Measurements from ENCODE around the gene IL26.

IL26 gene

DNA sequence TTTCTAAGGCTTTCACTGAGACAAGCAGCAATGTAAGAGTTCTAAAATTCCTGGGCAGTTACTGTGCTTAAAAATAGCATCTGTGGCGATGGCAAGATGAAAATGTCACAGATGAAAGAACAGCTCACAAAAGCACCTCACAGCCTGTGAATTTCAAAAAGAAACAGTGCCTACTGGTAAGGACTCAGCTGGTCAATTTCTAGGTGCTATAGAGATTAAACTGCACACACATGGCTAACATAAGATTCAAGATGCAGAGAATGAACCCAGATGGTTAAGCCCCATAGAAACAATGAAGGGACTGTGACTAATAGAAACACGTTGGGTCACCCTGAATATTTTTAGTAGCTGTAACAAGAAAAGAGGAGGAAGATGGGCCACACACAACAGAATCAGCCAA lies 12.0 kb upstream of the IL26 start:
- no peak for TF ChIP-seq POLR2A (IDR thresholded peaks at IDR 0.05; ENCODE audit: extremely low read depth, insufficient read length)
- TF ChIP-seq MYC (IDR thresholded peaks at IDR 0.05; ENCODE audit: low read depth, low read length): no peak
- TF ChIP-seq, protein P1, sequence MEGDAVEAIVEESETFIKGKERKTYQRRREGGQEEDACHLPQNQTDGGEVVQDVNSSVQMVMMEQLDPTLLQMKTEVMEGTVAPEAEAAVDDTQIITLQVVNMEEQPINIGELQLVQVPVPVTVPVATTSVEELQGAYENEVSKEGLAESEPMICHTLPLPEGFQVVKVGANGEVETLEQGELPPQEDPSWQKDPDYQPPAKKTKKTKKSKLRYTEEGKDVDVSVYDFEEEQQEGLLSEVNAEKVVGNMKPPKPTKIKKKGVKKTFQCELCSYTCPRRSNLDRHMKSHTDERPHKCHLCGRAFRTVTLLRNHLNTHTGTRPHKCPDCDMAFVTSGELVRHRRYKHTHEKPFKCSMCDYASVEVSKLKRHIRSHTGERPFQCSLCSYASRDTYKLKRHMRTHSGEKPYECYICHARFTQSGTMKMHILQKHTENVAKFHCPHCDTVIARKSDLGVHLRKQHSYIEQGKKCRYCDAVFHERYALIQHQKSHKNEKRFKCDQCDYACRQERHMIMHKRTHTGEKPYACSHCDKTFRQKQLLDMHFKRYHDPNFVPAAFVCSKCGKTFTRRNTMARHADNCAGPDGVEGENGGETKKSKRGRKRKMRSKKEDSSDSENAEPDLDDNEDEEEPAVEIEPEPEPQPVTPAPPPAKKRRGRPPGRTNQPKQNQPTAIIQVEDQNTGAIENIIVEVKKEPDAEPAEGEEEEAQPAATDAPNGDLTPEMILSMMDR (IDR thresholded peaks at IDR 0.05; ENCODE audit: low read depth, low read length): no peak
- TF ChIP-seq, protein P2, sequence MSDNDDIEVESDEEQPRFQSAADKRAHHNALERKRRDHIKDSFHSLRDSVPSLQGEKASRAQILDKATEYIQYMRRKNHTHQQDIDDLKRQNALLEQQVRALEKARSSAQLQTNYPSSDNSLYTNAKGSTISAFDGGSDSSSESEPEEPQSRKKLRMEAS (IDR thresholded peaks at IDR 0.05; ENCODE audit: low read depth, low read length): no peak
- DNase-seq (ENCODE audit: low read depth): no peak
- H3K4me3 ChIP-seq (ENCODE audit: low read depth, low read length): no peak overlapping the region

DNA sequence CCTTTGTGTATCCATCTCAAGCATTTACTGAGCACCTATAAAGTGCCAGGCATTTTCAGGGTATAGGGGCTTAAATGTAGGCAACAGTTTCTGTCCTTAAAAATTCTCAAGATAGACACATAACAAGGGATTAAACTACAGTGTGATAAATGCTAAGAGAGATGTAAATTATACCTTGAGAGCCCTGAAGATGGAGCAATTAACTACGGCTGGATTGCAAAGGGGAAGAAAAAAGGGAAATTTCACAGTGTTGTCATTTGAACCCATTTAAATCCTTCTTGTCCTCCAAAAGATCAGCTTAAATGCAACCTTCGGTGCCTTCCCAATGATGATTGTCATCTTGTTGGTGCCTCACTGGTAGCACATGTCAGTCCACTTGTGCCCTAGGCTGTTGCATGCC lies 11.5 kb upstream of the IL26 start:
- H3K4me3 ChIP-seq (ENCODE audit: low read depth, low read length): peak overlapping the region; percentile 66
- no peak for TF ChIP-seq MYC (IDR thresholded peaks at IDR 0.05; ENCODE audit: low read depth, low read length)
- TF ChIP-seq, protein P2 (IDR thresholded peaks at IDR 0.05; ENCODE audit: low read depth, low read length): no peak
- TF ChIP-seq, protein P1 (IDR thresholded peaks at IDR 0.05; ENCODE audit: low read depth, low read length): peak; percentile 28
- peak; percentile 65 for DNase-seq (ENCODE audit: low read depth)

DNA sequence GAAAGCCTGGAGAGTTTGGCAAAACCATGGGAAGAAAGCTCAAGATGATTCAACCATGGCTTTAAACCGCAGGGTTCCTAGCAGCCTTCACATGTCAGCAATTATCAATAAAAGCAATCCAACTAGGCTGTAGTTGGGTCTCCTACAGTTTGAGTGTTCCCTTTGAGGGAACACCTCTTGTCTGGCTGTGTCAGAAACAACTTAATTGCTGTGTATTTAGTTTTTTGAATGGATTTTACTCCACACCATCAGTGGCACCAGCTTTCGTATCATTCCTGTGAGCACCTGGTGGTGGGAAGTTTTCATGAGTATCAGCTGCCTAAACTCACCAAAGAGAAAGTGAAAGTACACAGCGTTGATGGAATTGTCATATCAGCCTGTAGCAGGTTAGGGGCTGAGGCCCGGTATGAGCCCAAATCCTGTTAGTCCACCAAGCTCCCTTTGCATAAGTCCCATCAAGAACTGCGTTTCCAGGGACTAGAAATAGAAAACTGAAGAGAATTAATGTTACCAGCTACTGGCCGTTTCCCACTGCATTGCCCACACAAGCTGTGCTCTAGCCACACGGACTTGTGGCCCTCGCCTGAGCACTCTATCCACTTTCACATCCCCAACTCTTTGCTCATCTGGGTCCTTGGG lies 10.9 kb upstream of the IL26 start:
- H3K4me3 ChIP-seq (ENCODE audit: low read depth, low read length): peak overlapping the region; percentile 66
- peak; percentile 64 for DNase-seq (ENCODE audit: low read depth)
- no peak for TF ChIP-seq MYC (IDR thresholded peaks at IDR 0.05; ENCODE audit: low read depth, low read length)
- TF ChIP-seq, protein P1 (IDR thresholded peaks at IDR 0.05; ENCODE audit: low read depth, low read length): no peak
- TF ChIP-seq, protein P2 (IDR thresholded peaks at IDR 0.05; ENCODE audit: low read depth, low read length): no peak
- no peak for TF ChIP-seq POLR2A (IDR thresholded peaks at IDR 0.05; ENCODE audit: extremely low read depth, insufficient read length)

DNA sequence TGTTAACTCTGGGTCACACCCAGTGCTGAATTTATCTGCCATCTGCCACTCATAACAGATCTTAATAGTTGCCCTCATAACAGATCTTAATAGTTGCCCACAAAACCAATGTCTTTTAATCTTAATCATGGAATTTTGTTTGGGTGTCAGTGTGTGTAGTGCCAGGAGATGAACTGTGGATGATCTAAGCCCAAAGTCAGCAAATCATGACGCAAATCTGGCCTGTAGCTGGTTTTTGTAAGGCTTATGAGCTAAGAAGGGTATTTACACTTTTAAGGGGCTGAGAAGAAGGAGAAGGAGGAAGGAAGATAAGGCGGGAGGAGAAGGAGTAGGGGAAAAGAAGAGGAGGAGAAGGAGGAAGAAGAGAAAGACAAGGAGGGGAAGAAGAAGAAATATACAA lies 10.0 kb upstream of the IL26 start:
- no peak overlapping the region for H3K4me3 ChIP-seq (ENCODE audit: low read depth, low read length)
- no peak for DNase-seq (ENCODE audit: low read depth)
- TF ChIP-seq MYC (IDR thresholded peaks at IDR 0.05; ENCODE audit: low read depth, low read length) (no peak), POLR2A (IDR thresholded peaks at IDR 0.05; ENCODE audit: extremely low read depth, insufficient read length) (no peak)
- TF ChIP-seq, protein P2 (IDR thresholded peaks at IDR 0.05; ENCODE audit: low read depth, low read length): no peak
- TF ChIP-seq, protein P1 (IDR thresholded peaks at IDR 0.05; ENCODE audit: low read depth, low read length): no peak

DNA sequence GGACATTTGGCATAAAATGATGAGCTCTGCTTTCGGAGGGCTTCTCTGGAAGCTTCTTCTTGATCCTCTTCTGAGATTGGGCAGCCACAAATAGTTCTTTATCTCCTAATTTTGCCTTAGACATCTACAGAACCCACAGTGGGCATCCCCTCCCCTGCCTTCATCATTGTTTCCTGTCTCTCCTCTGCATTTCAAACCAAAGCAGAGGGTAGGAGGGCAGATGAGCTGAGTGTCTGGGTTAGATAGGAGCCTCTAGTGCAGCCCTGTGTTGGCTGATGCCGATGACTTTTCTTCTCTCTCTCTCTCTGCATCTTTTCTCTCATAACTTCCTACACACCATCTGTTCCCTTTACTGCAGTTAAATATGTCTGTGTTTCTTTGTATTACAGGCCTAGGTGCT lies 8.5 kb upstream of the IL26 start:
- no peak for DNase-seq (ENCODE audit: low read depth)
- H3K4me3 ChIP-seq (ENCODE audit: low read depth, low read length): no peak overlapping the region
- TF ChIP-seq POLR2A (IDR thresholded peaks at IDR 0.05; ENCODE audit: extremely low read depth, insufficient read length) (no peak), MYC (IDR thresholded peaks at IDR 0.05; ENCODE audit: low read depth, low read length) (no peak)
- TF ChIP-seq, protein P1 (IDR thresholded peaks at IDR 0.05; ENCODE audit: low read depth, low read length): no peak
- TF ChIP-seq, protein P2 (IDR thresholded peaks at IDR 0.05; ENCODE audit: low read depth, low read length): no peak
